HepG2 (cell line): Measurements from ENCODE around the gene SORBS2. TPM values are rescaled to one million over a fixed set of nuclear protein-coding genes. Genes with fewer than 3 reads are reported as not detected.

ENCODE experiments used
- BHLHE40 ChIP-seq: IDR thresholded peaks from 2 replicates; pipeline ENCODE4 v1.6.1; 2011; ENCODE audit warnings: low read length, improper control_type of control experiment
- CCDC6 ChIP-seq: sonication (generic); formaldehyde crosslinking; IDR thresholded peaks from 2 replicates; pipeline ENCODE4 v1.8.1; 2022; ENCODE audit warnings: mild to moderate bottlenecking, missing genetic modification reagents, moderate library complexity
- CREM ChIP-seq, 2 experiments: sonication (generic) in 1 of 2; formaldehyde crosslinking in 1 of 2; IDR thresholded peaks; 2 replicates each; pipeline versions ENCODE4 v1.4.0 to v1.6.1; 2016 to 2020; ENCODE audit warnings: antibody characterized with exemption in 1 of 2, mild to moderate bottlenecking in 1 of 2, missing genetic modification reagents in 1 of 2
- EED ChIP-seq: sonication (generic); formaldehyde crosslinking; IDR thresholded peaks from 2 replicates; pipeline ENCODE4 v1.5.0; 2020; ENCODE audit warnings: mild to moderate bottlenecking, missing genetic modification reagents
- HOXA3 ChIP-seq: sonication (generic); formaldehyde crosslinking; IDR thresholded peaks from 2 replicates; pipeline ENCODE4 v1.5.0; 2020; ENCODE audit warnings: missing genetic modification reagents
- IRX3 ChIP-seq: sonication (generic); formaldehyde crosslinking; IDR thresholded peaks from 2 replicates; pipeline ENCODE4 v1.8.1; 2023; ENCODE audit warnings: mild to moderate bottlenecking, low read depth, missing genetic modification reagents, borderline replicate concordance
- KDM3A ChIP-seq: IDR thresholded peaks from 2 replicates; pipeline ENCODE4 v1.6.1; 2018; ENCODE audit warnings: low read depth, missing compliant biosample characterization
- MAFF ChIP-seq: IDR thresholded peaks from 2 replicates; pipeline ENCODE4 v1.6.1; 2011; ENCODE audit warnings: low read depth, low read length, improper control_type of control experiment
- RELA ChIP-seq: sonication (generic); formaldehyde crosslinking; IDR thresholded peaks from 2 replicates; pipeline ENCODE4 v1.4.0; 2020; ENCODE audit warnings: missing genetic modification reagents
- TBX3 ChIP-seq: fragments of 450-650 bp; IDR thresholded peaks from 2 replicates; pipeline ENCODE4 v1.6.1; 2017; ENCODE audit warnings: antibody characterized with exemption, mild to moderate bottlenecking, inconsistent platforms, borderline replicate concordance
- TRIM24 ChIP-seq: sonication (generic); formaldehyde crosslinking; IDR thresholded peaks from 2 replicates; pipeline ENCODE4 v1.8.0; 2022; ENCODE audit warnings: mild to moderate bottlenecking, missing genetic modification reagents
- XBP1 ChIP-seq: sonication (generic); formaldehyde crosslinking; IDR thresholded peaks from 2 replicates; pipeline ENCODE4 v1.5.0; 2020; ENCODE audit warnings: missing genetic modification reagents
- ZNF225 ChIP-seq: sonication (generic); formaldehyde crosslinking; IDR thresholded peaks from 2 replicates; pipeline ENCODE4 v1.4.0; 2020; ENCODE audit warnings: mild to moderate bottlenecking, missing genetic modification reagents
- ZNF256 ChIP-seq: sonication (generic); formaldehyde crosslinking; conservative IDR thresholded peaks from 2 replicates; pipeline ENCODE4 v1.4.0; 2020; ENCODE audit warnings: missing genetic modification reagents
- ZNF292 ChIP-seq: sonication (generic); formaldehyde crosslinking; IDR thresholded peaks from 2 replicates; pipeline ENCODE4 v1.8.1; 2022; ENCODE audit warnings: mild to moderate bottlenecking, low read depth, missing genetic modification reagents, borderline replicate concordance
- ZNF44 ChIP-seq: sonication (generic); formaldehyde crosslinking; IDR thresholded peaks from 2 replicates; pipeline ENCODE4 v1.5.1; 2020; ENCODE audit warnings: mild to moderate bottlenecking, missing genetic modification reagents
- ZNF468 ChIP-seq: sonication (generic); formaldehyde crosslinking; IDR thresholded peaks from 2 replicates; pipeline ENCODE4 v1.8.0; 2022; ENCODE audit warnings: mild to moderate bottlenecking, moderate library complexity, missing genetic modification reagents
- polyA plus RNA-seq, 8 experiments: library from polyadenylated mRNA; depleted of rRNA in 3 of 8; stranded (reverse) in 7 of 8; unstranded in 1 of 8; fragments of >200 nt; fragmentation: Illumina TruSeq in 4 of 8; extraction: Trizol in 4 of 8; gene quantifications; 2 replicates each; pipeline versions ENCODE4 v1.2.1 to v1.2.3, GENCODE V29; 2011 to 2016; ENCODE audit warnings: low read depth in 4 of 8, missing spikeins in 1 of 8, mixed read lengths in 1 of 8; ENCODE audit not compliant: insufficient read depth in 1 of 8
- total RNA-seq, 5 experiments: library from RNA; depleted of rRNA; stranded (reverse); fragments of >200 nt; fragmentation: Illumina TruSeq; extraction: Trizol; gene quantifications; 2 replicates each; pipeline ENCODE4 v1.2.3, GENCODE V29; 2016; ENCODE audit warnings: low read depth in 1 of 5
- TF ChIP-seq, protein P1 (sequence below): IDR thresholded peaks from 2 replicates; pipeline ENCODE4 v1.6.1; 2012; ENCODE audit warnings: low read length, improper control_type of control experiment
- TF ChIP-seq, protein P2 (sequence below): sonication (generic); formaldehyde crosslinking; IDR thresholded peaks from 2 replicates; pipeline ENCODE4 v1.4.0; 2020; ENCODE audit warnings: mild to moderate bottlenecking, low read depth, missing genetic modification reagents
- TF ChIP-seq, protein P3 (sequence below): sonication (generic); formaldehyde crosslinking; IDR thresholded peaks from 2 replicates; pipeline ENCODE4 v1.5.1; 2020; ENCODE audit warnings: mild to moderate bottlenecking, missing genetic modification reagents, borderline replicate concordance
- TF ChIP-seq, protein P4 (sequence below): sonication (generic); formaldehyde crosslinking; IDR thresholded peaks from 2 replicates; pipeline ENCODE4 v1.5.0; 2020; ENCODE audit warnings: missing genetic modification reagents

SORBS2 gene
- total and polyA plus RNA-seq, 2 of the 13 experiments (the other 11 are each of a cell fraction or from before 2014, with no cell fraction given) = 25.0 to 80.5 TPM

DNA sequence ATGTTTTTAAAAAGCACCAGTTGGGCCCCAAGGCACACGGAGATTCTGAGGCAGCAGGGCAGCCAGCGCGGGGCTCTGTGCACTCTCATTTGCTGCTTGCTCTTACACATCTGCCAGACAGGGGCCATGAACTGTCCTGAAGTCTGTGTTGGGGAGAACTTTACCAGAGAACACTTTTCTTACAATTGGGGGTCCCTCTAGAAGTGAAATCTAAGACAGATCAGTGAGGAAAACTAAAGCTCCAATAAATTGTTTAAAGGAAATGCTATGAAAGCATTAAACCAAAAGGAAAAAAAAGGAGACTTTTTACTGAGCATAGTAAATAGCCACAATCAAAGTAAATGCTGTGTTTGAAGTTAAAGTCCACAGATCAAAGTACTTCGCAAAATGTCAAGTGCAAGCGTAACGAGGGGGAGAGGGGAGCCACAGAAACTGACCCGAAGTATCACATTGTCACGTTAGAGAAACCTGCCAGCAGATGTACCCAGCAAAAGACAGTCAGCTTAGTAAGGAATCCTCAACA is 37.8 kb downstream of the SORBS2 start (continued):
- TF ChIP-seq, protein P1, sequence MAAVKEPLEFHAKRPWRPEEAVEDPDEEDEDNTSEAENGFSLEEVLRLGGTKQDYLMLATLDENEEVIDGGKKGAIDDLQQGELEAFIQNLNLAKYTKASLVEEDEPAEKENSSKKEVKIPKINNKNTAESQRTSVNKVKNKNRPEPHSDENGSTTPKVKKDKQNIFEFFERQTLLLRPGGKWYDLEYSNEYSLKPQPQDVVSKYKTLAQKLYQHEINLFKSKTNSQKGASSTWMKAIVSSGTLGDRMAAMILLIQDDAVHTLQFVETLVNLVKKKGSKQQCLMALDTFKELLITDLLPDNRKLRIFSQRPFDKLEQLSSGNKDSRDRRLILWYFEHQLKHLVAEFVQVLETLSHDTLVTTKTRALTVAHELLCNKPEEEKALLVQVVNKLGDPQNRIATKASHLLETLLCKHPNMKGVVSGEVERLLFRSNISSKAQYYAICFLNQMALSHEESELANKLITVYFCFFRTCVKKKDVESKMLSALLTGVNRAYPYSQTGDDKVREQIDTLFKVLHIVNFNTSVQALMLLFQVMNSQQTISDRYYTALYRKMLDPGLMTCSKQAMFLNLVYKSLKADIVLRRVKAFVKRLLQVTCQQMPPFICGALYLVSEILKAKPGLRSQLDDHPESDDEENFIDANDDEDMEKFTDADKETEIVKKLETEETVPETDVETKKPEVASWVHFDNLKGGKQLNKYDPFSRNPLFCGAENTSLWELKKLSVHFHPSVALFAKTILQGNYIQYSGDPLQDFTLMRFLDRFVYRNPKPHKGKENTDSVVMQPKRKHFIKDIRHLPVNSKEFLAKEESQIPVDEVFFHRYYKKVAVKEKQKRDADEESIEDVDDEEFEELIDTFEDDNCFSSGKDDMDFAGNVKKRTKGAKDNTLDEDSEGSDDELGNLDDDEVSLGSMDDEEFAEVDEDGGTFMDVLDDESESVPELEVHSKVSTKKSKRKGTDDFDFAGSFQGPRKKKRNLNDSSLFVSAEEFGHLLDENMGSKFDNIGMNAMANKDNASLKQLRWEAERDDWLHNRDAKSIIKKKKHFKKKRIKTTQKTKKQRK = no peak
- TF ChIP-seq MAFF (no peak), ZNF44 (no peak), CREM (IDR thresholded peaks at IDR 0.05) (peak; percentile 87), CREM (CRISPR knock-in tag; IDR thresholded peaks at IDR 0.05) (no peak), ZNF292 (CRISPR knock-in tag) (peak; percentile 78; the same call in 1 of the 2 replicates), CCDC6 (CRISPR knock-in tag) (no peak), KDM3A (no peak), RELA (CRISPR knock-in tag) (no peak), TRIM24 (CRISPR knock-in tag) (no peak), TBX3 (peak; percentile 50; the same call in 1 of the 2 replicates), HOXA3 (peak; percentile 56), EED (CRISPR knock-in tag) (no peak), ZNF225 (CRISPR knock-in tag) (no peak), ZNF468 (CRISPR knock-in tag) (no peak), ZNF256 (CRISPR knock-in tag) (no peak), BHLHE40 (peak; percentile 53), IRX3 (CRISPR knock-in tag) (no peak), XBP1 (CRISPR knock-in tag) (no peak)
- TF ChIP-seq, protein P2, sequence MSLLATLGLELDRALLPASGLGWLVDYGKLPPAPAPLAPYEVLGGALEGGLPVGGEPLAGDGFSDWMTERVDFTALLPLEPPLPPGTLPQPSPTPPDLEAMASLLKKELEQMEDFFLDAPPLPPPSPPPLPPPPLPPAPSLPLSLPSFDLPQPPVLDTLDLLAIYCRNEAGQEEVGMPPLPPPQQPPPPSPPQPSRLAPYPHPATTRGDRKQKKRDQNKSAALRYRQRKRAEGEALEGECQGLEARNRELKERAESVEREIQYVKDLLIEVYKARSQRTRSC (CRISPR knock-in tag) = no peak
- TF ChIP-seq, protein P3, sequence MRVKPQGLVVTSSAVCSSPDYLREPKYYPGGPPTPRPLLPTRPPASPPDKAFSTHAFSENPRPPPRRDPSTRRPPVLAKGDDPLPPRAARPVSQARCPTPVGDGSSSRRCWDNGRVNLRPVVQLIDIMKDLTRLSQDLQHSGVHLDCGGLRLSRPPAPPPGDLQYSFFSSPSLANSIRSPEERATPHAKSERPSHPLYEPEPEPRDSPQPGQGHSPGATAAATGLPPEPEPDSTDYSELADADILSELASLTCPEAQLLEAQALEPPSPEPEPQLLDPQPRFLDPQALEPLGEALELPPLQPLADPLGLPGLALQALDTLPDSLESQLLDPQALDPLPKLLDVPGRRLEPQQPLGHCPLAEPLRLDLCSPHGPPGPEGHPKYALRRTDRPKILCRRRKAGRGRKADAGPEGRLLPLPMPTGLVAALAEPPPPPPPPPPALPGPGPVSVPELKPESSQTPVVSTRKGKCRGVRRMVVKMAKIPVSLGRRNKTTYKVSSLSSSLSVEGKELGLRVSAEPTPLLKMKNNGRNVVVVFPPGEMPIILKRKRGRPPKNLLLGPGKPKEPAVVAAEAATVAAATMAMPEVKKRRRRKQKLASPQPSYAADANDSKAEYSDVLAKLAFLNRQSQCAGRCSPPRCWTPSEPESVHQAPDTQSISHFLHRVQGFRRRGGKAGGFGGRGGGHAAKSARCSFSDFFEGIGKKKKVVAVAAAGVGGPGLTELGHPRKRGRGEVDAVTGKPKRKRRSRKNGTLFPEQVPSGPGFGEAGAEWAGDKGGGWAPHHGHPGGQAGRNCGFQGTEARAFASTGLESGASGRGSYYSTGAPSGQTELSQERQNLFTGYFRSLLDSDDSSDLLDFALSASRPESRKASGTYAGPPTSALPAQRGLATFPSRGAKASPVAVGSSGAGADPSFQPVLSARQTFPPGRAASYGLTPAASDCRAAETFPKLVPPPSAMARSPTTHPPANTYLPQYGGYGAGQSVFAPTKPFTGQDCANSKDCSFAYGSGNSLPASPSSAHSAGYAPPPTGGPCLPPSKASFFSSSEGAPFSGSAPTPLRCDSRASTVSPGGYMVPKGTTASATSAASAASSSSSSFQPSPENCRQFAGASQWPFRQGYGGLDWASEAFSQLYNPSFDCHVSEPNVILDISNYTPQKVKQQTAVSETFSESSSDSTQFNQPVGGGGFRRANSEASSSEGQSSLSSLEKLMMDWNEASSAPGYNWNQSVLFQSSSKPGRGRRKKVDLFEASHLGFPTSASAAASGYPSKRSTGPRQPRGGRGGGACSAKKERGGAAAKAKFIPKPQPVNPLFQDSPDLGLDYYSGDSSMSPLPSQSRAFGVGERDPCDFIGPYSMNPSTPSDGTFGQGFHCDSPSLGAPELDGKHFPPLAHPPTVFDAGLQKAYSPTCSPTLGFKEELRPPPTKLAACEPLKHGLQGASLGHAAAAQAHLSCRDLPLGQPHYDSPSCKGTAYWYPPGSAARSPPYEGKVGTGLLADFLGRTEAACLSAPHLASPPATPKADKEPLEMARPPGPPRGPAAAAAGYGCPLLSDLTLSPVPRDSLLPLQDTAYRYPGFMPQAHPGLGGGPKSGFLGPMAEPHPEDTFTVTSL (CRISPR knock-in tag) = peak; percentile 92
- TF ChIP-seq, protein P4, sequence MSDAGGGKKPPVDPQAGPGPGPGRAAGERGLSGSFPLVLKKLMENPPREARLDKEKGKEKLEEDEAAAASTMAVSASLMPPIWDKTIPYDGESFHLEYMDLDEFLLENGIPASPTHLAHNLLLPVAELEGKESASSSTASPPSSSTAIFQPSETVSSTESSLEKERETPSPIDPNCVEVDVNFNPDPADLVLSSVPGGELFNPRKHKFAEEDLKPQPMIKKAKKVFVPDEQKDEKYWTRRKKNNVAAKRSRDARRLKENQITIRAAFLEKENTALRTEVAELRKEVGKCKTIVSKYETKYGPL (CRISPR knock-in tag) = no peak
